ENCODE measurements around the gene CLDN6. TPM values are rescaled to one million over a fixed set of nuclear protein-coding genes. Genes with fewer than 3 reads are reported as not detected.

CLDN6 gene
- total RNA-seq, 5 donors from 2014 or later (not counting 1 experiment from before 2014, with no cell fraction given), result 0.30 to 1.1 (median 0.85) TPM; not detected in 2

DNA sequence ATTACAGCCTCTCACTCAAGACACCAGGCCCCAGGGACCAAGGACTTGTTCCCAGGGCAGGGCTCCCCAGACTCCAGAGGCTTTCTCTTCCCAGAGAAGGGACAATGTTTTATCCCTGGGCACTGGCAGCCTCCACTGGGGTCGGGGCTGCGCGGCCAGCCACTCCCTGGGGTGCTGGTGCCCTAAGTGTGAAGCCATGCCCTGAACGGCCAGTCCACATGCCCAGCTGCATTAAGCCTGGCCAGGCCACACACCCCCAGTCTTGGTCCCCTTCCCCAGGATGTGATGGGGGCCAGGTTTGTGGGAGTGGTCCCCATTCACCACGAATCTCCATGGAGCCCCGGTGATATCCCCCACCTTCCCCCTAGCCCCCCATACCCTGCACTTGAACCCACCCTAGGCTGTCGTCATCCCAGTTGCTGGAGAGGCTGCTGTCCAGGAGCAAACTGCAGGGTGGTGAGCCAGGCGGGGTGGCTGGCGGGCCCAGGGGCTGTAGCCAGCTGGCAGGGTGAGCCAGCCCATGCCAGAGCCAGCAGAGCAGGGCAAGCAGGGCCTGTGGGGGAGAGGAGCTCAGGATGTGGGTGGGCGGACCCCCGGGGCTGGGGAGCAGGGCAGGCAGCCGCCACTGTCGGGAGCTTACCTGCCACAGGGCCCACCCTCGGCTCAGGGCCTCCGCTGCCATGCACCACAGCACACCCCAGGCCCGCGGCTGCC is 44.2 kb downstream of the CLDN6 start:
- WGBS (ENCODE audit: insufficient coverage), result 94% methylated on average over 13 of the region's 17 CpGs
- Mint-ChIP-seq H3K4me1 (peaks cover under 1 to 13% (median 2%) of the 10 kb centered on the region in 3 donors), H3K27ac (no peak overlapping the region), H3K9me3 (no peaks in the 10 kb centered on the region), H3K36me3 (no peaks in the 10 kb centered on the region), H3K4me3 (no peak overlapping the region), H3K27me3 (peaks cover 2 to 4% of the 10 kb centered on the region in 2 donors)
- ATAC-seq (replicated peaks in 1 of 4) (no peak), DNase-seq (no peak)
- peaks cover 0 to 28% of the 10 kb centered on the region in 2 experiments for H3K27me3 ChIP-seq (replicated peaks in 1 of 2; ENCODE audit: control insufficient read depth in 2 of 2, extremely low read depth in 1 of 2, insufficient read depth in 2 of 2, low read length in 1 of 2)
- H3K36me3 ChIP-seq (ENCODE audit: control insufficient read depth in 2 of 2, extremely low read depth in 1 of 2, insufficient read depth in 1 of 2, low read length in 1 of 2), result no peaks in the 10 kb centered on the region
- peaks cover 4 to 15% of the 10 kb centered on the region in 2 experiments for H3K4me1 ChIP-seq (ENCODE audit: control insufficient read depth in 1 of 2, extremely low read depth in 1 of 2, insufficient read depth in 2 of 2, low read length in 2 of 2)
- ChIA-PET POLR2A (no interaction called here), CTCF (no interaction called here)
- no peak overlapping the region for H3K4me3 ChIP-seq (ENCODE audit: control insufficient read depth in 1 of 2, extremely low read depth in 1 of 2, low read length in 1 of 2)
- no peak overlapping the region for H3K27ac ChIP-seq (ENCODE audit: low read length)
- no peaks in the 10 kb centered on the region for H3K9me3 ChIP-seq

- peaks cover 9 to 22% of the 10 kb centered on the region in 2 experiments for H3K4me1 ChIP-seq (ENCODE audit: control insufficient read depth in 1 of 2, extremely low read depth in 1 of 2, insufficient read depth in 2 of 2, low read length in 2 of 2)
- no peaks in the 10 kb centered on the region for H3K36me3 ChIP-seq (ENCODE audit: control insufficient read depth in 2 of 2, extremely low read depth in 1 of 2, insufficient read depth in 1 of 2, low read length in 1 of 2)
- ATAC-seq (replicated peaks in 1 of 4), result no peak
- peaks cover 8 to 10% of the 10 kb centered on the region in 2 donors for H3K27me3 Mint-ChIP-seq
- H3K27ac Mint-ChIP-seq, result no peak overlapping the region
- H3K4me3 Mint-ChIP-seq, result no peak overlapping the region
- H3K27ac ChIP-seq (ENCODE audit: low read length), result no peak overlapping the region
- H3K9me3 Mint-ChIP-seq, result no peaks in the 10 kb centered on the region
- H3K9me3 ChIP-seq, result no peaks in the 10 kb centered on the region
- H3K27me3 ChIP-seq (replicated peaks in 1 of 2; ENCODE audit: control insufficient read depth in 2 of 2, extremely low read depth in 1 of 2, insufficient read depth in 2 of 2, low read length in 1 of 2), result peaks cover 2 to 31% of the 10 kb centered on the region in 2 experiments
- H3K36me3 Mint-ChIP-seq, result no peaks in the 10 kb centered on the region
- no peak overlapping the region for H3K4me3 ChIP-seq (ENCODE audit: control insufficient read depth in 1 of 2, extremely low read depth in 1 of 2, low read length in 1 of 2)
- ChIA-PET CTCF (no interaction called here), POLR2A (no interaction called here)
- WGBS (ENCODE audit: insufficient coverage), result 100% methylated on average over 4 of the region's 5 CpGs
- no peak for DNase-seq
- peaks cover 7 to 19% (median 8%) of the 10 kb centered on the region in 3 donors for H3K4me1 Mint-ChIP-seq
These were observed 44.9 kb downstream of the CLDN6 start for GRCh38 chr16:2973093-2973492.

DNA sequence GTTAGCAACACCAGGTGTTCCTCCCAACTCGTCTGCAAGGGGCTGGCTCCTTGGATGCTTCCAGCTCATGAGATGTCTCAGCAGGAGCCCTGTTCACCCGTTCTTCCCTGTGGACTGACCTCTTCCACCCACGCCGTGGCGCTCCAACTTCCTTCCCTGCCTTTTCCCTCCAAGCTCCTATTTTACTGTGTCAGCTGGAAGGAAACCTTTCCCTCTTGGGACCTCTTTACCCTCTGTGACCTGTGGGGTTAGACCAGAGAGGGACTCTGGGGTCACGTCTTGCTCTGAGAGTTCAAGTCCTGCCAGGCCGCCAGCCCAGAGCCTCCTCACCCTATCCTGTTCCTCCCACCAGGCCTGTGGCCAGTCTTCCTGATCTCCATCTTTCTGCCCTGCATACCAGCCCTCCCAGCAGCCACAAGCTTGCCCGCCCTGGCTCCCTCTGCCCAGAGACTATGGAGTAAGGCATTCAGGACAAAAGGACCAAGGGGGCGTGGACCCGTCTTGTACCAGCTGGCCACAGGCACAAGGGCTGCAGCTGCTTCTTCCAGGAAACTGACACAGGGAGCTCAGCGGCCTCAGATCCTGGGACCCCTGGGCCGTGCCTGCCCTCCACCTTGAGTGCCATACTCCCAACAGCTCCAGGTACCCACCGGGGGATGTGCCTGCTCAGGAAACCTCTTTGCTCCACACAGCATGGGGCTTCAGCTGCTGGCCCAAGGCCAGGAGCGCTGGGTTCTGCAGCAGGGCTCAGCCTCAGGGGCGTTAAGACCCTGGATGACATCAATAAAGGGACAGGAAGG is 45.8 kb downstream of the CLDN6 start:
- Histone ChIP-seq H3K4me1 (ENCODE audit: control insufficient read depth in 1 of 2, extremely low read depth in 1 of 2, insufficient read depth in 2 of 2, low read length in 2 of 2) (peaks cover 9 to 30% of the 10 kb centered on the region in 2 experiments), H3K4me3 (ENCODE audit: control insufficient read depth in 1 of 2, extremely low read depth in 1 of 2, low read length in 1 of 2) (no peak overlapping the region), H3K27me3 (replicated peaks in 1 of 2; ENCODE audit: control insufficient read depth in 2 of 2, extremely low read depth in 1 of 2, insufficient read depth in 2 of 2, low read length in 1 of 2) (peaks cover 4 to 34% of the 10 kb centered on the region in 2 experiments), H3K9me3 (no peaks in the 10 kb centered on the region), H3K36me3 (ENCODE audit: control insufficient read depth in 2 of 2, extremely low read depth in 1 of 2, insufficient read depth in 1 of 2, low read length in 1 of 2) (no peaks in the 10 kb centered on the region), H3K27ac (ENCODE audit: low read length) (no peak overlapping the region)
- Mint-ChIP-seq H3K9me3 (no peaks in the 10 kb centered on the region), H3K27me3 (peaks cover 13% of the 10 kb centered on the region in 2 donors), H3K4me1 (peaks cover 10 to 22% (median 10%) of the 10 kb centered on the region in 3 donors), H3K27ac (no peak overlapping the region), H3K4me3 (peak overlapping the region in 1 of 3 donors; percentile 34), H3K36me3 (no peaks in the 10 kb centered on the region)
- POLR2A ChIA-PET, result interaction anchor here in 1 of 2 donors (0.5 kb wide), 1 partner anchor 599 kb away, joined by 6 read pairs; no protein-coding TSS in a partner anchor
- 82% methylated on average over 12 of the region's 15 CpGs for WGBS (ENCODE audit: insufficient coverage)
- ATAC-seq (replicated peaks in 1 of 4) (no peak), DNase-seq (no peak)
- CTCF ChIA-PET, result no interaction called here

GRCh38 chr16:2971134-2971984 is 46.6 kb downstream of the CLDN6 start:
- Histone ChIP-seq H3K4me1 (ENCODE audit: control insufficient read depth in 1 of 2, extremely low read depth in 1 of 2, insufficient read depth in 2 of 2, low read length in 2 of 2) (peaks cover 12 to 35% of the 10 kb centered on the region in 2 experiments), H3K27ac (ENCODE audit: low read length) (no peak overlapping the region), H3K27me3 (replicated peaks in 1 of 2; ENCODE audit: control insufficient read depth in 2 of 2, extremely low read depth in 1 of 2, insufficient read depth in 2 of 2, low read length in 1 of 2) (peaks cover 4 to 40% of the 10 kb centered on the region in 2 experiments), H3K9me3 (no peaks in the 10 kb centered on the region), H3K36me3 (ENCODE audit: control insufficient read depth in 2 of 2, extremely low read depth in 1 of 2, insufficient read depth in 1 of 2, low read length in 1 of 2) (no peaks in the 10 kb centered on the region), H3K4me3 (ENCODE audit: control insufficient read depth in 1 of 2, extremely low read depth in 1 of 2, low read length in 1 of 2) (no peak overlapping the region)
- Mint-ChIP-seq H3K9me3 (no peaks in the 10 kb centered on the region), H3K4me1 (peaks cover 10 to 22% (median 10%) of the 10 kb centered on the region in 3 donors), H3K27me3 (peaks cover 13% of the 10 kb centered on the region in 2 donors), H3K36me3 (no peaks in the 10 kb centered on the region), H3K27ac (no peak overlapping the region), H3K4me3 (peak overlapping the region in 2 of 3 donors; percentile 67 to 77)
- DNase-seq (no peak), ATAC-seq (replicated peaks in 1 of 4) (no peak)
- POLR2A ChIA-PET, result interaction anchor here in 1 of 2 donors (0.5 kb wide), 1 partner anchor 600 kb away, joined by 6 read pairs; no protein-coding TSS in a partner anchor
- CTCF ChIA-PET, result no interaction called here
- WGBS (ENCODE audit: insufficient coverage), result 94% methylated on average over 32 of the region's 35 CpGs

- Histone ChIP-seq H3K27ac (ENCODE audit: low read length) (no peak overlapping the region), H3K9me3 (no peaks in the 10 kb centered on the region), H3K36me3 (ENCODE audit: control insufficient read depth in 2 of 2, extremely low read depth in 1 of 2, insufficient read depth in 1 of 2, low read length in 1 of 2) (no peaks in the 10 kb centered on the region), H3K4me1 (ENCODE audit: control insufficient read depth in 1 of 2, extremely low read depth in 1 of 2, insufficient read depth in 2 of 2, low read length in 2 of 2) (peaks cover 12 to 42% of the 10 kb centered on the region in 2 experiments), H3K27me3 (replicated peaks in 1 of 2; ENCODE audit: control insufficient read depth in 2 of 2, extremely low read depth in 1 of 2, insufficient read depth in 2 of 2, low read length in 1 of 2) (peaks cover 4 to 48% of the 10 kb centered on the region in 2 experiments), H3K4me3 (ENCODE audit: control insufficient read depth in 1 of 2, extremely low read depth in 1 of 2, low read length in 1 of 2) (peak overlapping the region in 1 of 2 donors; percentile 32)
- Mint-ChIP-seq H3K27me3 (peaks cover 13 to 21% of the 10 kb centered on the region in 2 donors), H3K4me1 (peaks cover 10 to 25% (median 10%) of the 10 kb centered on the region in 3 donors), H3K36me3 (no peaks in the 10 kb centered on the region), H3K9me3 (no peaks in the 10 kb centered on the region), H3K4me3 (peak overlapping the region; percentile 50 to 77 (median 67)), H3K27ac (no peak overlapping the region)
- CTCF ChIA-PET, result interaction anchor here in 1 of 2 donors (0.7 kb wide), 1 partner anchor 492 kb away, joined by 3 read pairs; no protein-coding TSS in a partner anchor
- POLR2A ChIA-PET, result interaction anchor here in 1 of 2 donors (0.7 kb wide), 1 partner anchor 32 kb away, joined by 6 read pairs; no protein-coding TSS in a partner anchor
- WGBS (ENCODE audit: insufficient coverage), result 90% methylated on average over 2 of the region's 6 CpGs
- no peak for ATAC-seq (replicated peaks in 1 of 4)
- DNase-seq, result no peak
These were observed 47.4 kb downstream of the CLDN6 start for GRCh38 chr16:2970563-2970962.

All from T-cell (primary cell).